GM12878 (cell line): ENCODE measurements around the gene ANHX. TPM values are rescaled to one million over a fixed set of nuclear protein-coding genes. Genes with fewer than 3 reads are reported as not detected.

Experiments
- ATAC-seq: fragments of 200-7000 bp; cut with Tn5 transposase; 3 replicates; pipeline ENCODE4 v1.9.1; 2020; ENCODE audit warnings: mild to moderate bottlenecking, moderate library complexity
- BruUV-seq: library from RNA; stranded (reverse); fragments of 400-500 nt; replicated peaks from 2 replicates; lab custom pipeline; 2021; lab: Mats Ljungman, UMichigan
- CTCF ChIA-PET: fragments of 300-600 bp; sonication (Branson Sonifier 250); formaldehyde crosslinking; extraction: SDS; loops from one replicate; lab custom pipeline; 2021; ENCODE audit warnings: inconsistent platforms; lab: Yijun Ruan, JAX
- POLR2A ChIA-PET: fragments of 350-600 bp; formaldehyde crosslinking; extraction: SDS; loops from one replicate; lab custom pipeline; 2021; ENCODE audit warnings: inconsistent platforms; lab: Charles Lee
- RAD21 ChIA-PET: fragments of 300-600 bp; sonication (Branson Sonifier 250); formaldehyde crosslinking; loops from one replicate; lab custom pipeline; 2023; ENCODE audit warnings: antibody characterized with exemption; ENCODE audit not compliant: unreplicated experiment; lab: Charles Lee
- SMC1A ChIA-PET: fragments of 300-600 bp; sonication (Branson Sonifier 250); formaldehyde crosslinking; loops from one replicate; lab custom pipeline; 2023; ENCODE audit not compliant: unreplicated experiment, uncharacterized antibody; lab: Charles Lee
- DNase-seq: peaks from one replicate; pipeline ENCODE4 v3.0.0-alpha.2; 2011; ENCODE audit warnings: low read depth, low spot score
- FAIRE-seq: peaks from 3 replicates; lab custom pipeline; 2011; peaks lifted over from hg19 to GRCh38; lab: Jason Lieb, UNC
- H2AFZ ChIP-seq: 2 replicates; pipeline ENCODE4 v1.6.0; 2011; ENCODE audit warnings: low read depth, low read length, control low read depth; ENCODE audit not compliant: control insufficient read depth
- H3K27ac ChIP-seq: 2 replicates; pipeline ENCODE4 v1.5.1; 2011; ENCODE audit warnings: control low read depth; ENCODE audit not compliant: control insufficient read depth, insufficient read depth
- H3K27me3 ChIP-seq, 2 experiments: replicated peaks in 1 of 2; 2 replicates each; pipeline versions ENCODE4 v1.6.0 to v1.6.1; 2011; ENCODE audit warnings: low read length in 1 of 2; ENCODE audit not compliant: control insufficient read depth in 2 of 2, insufficient read depth in 2 of 2
- H3K36me3 ChIP-seq, 2 experiments: 2 replicates each; pipeline ENCODE4 v1.5.1; 2011; ENCODE audit warnings: low read length in 1 of 2; ENCODE audit not compliant: control insufficient read depth in 2 of 2, insufficient read depth in 2 of 2
- H3K4me1 ChIP-seq: 2 replicates; pipeline ENCODE4 v1.6.1; 2011; ENCODE audit warnings: mild to moderate bottlenecking, low read length, moderate library complexity, mixed read lengths; ENCODE audit not compliant: control insufficient read depth, insufficient read depth
- H3K4me2 ChIP-seq: 2 replicates; pipeline ENCODE4 v1.6.0; 2011; ENCODE audit warnings: control low read depth; ENCODE audit not compliant: control insufficient read depth, insufficient read depth
- H3K4me3 ChIP-seq: fragments of 200-600 bp; sonication (generic); 2 replicates; pipeline ENCODE4 v1.5.1; 2016
- H3K79me2 ChIP-seq: 2 replicates; pipeline ENCODE4 v1.6.0; 2011; ENCODE audit warnings: low read length; ENCODE audit not compliant: control insufficient read depth, insufficient read depth
- H3K9ac ChIP-seq: 2 replicates; pipeline ENCODE4 v1.8.0; 2011; ENCODE audit warnings: low read length, control low read depth, mixed read lengths; ENCODE audit not compliant: control insufficient read depth, insufficient read depth
- H3K9me3 ChIP-seq: replicated peaks from 3 replicates; pipeline ENCODE4 v1.5.1; 2011; ENCODE audit warnings: mild to moderate bottlenecking, low read length; ENCODE audit not compliant: control insufficient read depth, insufficient read depth
- H4K20me1 ChIP-seq: 2 replicates; pipeline ENCODE4 v1.6.0; 2011; ENCODE audit not compliant: control insufficient read depth, insufficient read depth
- ATF3 ChIP-seq: IDR thresholded peaks from 2 replicates; pipeline ENCODE4 v1.6.1; 2011; ENCODE audit warnings: low read depth, mild to moderate bottlenecking, low read length, moderate library complexity, borderline replicate concordance; ENCODE audit errors: extremely low read depth
- CBX5 ChIP-seq: sonication (generic); IDR thresholded peaks from 2 replicates; pipeline ENCODE4 v1.6.1; 2016; ENCODE audit warnings: low read depth, moderate library complexity, mild to moderate bottlenecking, inconsistent platforms
- DPF2 ChIP-seq: fragments of 450-650 bp; IDR thresholded peaks from 2 replicates; pipeline ENCODE4 v1.6.1; 2017; ENCODE audit warnings: mild to moderate bottlenecking
- HSF1 ChIP-seq: fragments of 150-350 bp; IDR thresholded peaks from 2 replicates; pipeline ENCODE4 v1.6.1; 2014; ENCODE audit warnings: mild to moderate bottlenecking, low read depth, low read length
- IRF5 ChIP-seq: fragments of 450-650 bp; IDR thresholded peaks from 2 replicates; pipeline ENCODE4 v1.6.1; 2017; ENCODE audit warnings: borderline replicate concordance
- MLLT1 ChIP-seq: fragments of 450-650 bp; IDR thresholded peaks from 2 replicates; pipeline ENCODE4 v1.6.1; 2016; ENCODE audit warnings: mild to moderate bottlenecking
- PKNOX1 ChIP-seq: fragments of 450-650 bp; IDR thresholded peaks from 2 replicates; pipeline ENCODE4 v1.6.1; 2016; ENCODE audit warnings: mild to moderate bottlenecking
- RAD21 ChIP-seq: IDR thresholded peaks from 2 replicates; pipeline ENCODE4 v1.6.1; 2011; ENCODE audit warnings: mild to moderate bottlenecking, low read depth, low read length, moderate library complexity; ENCODE audit not compliant: insufficient read depth
- RAD51 ChIP-seq: fragments of 450-650 bp; IDR thresholded peaks from 2 replicates; pipeline ENCODE4 v1.6.1; 2016; ENCODE audit warnings: moderate library complexity, mild to moderate bottlenecking, inconsistent platforms
- RELB ChIP-seq: fragments of 450-650 bp; IDR thresholded peaks from 2 replicates; pipeline ENCODE4 v1.6.1; 2017; ENCODE audit warnings: low read depth, mild to moderate bottlenecking, moderate library complexity
- STAT1 ChIP-seq: fragments of 450-650 bp; conservative IDR thresholded peaks from 2 replicates; pipeline ENCODE4 v1.6.1; 2014; ENCODE audit warnings: antibody characterized with exemption, mild to moderate bottlenecking
- ZNF24 ChIP-seq: fragments of 450-650 bp; IDR thresholded peaks from 2 replicates; pipeline ENCODE4 v1.6.1; 2017; ENCODE audit warnings: antibody characterized with exemption, mild to moderate bottlenecking
- WGBS: methylation state at CpG from one replicate; pipeline ENCODE4 v1.1.6; 2016; ENCODE audit warnings: low lambda C conversion rate; ENCODE audit not compliant: insufficient replicate concordance, insufficient coverage; ENCODE audit errors: missing lambda C conversion rate; 5-methylcytosine and 5-hydroxymethylcytosine counted together
- in situ Hi-C: fragments of 300-500 bp; cut with MboI; formaldehyde crosslinking; loops from 9 replicates; pipeline ENCODE4 v1.14.3; 2018; ENCODE audit warnings: mixed read lengths
- intact Hi-C: fragments of 100-400 bp; cut with micrococcal nuclease; formaldehyde crosslinking; loops from one replicate; pipeline ENCODE4 v1.14.2; 2022; ENCODE audit not compliant: unreplicated experiment
- polyA plus RNA-seq, 11 experiments: library from polyadenylated mRNA; depleted of rRNA in 4 of 11; unstranded in 6 of 11; stranded (reverse) in 5 of 11; fragments of >200 nt; fragmentation: Nextera tagmentation in 4 of 11; fragmentation: Illumina TruSeq in 1 of 11; extraction: Ambion mirVana in 4 of 11; extraction: Trizol in 1 of 11; gene quantifications; 1 replicate in 1 of 11; 2 replicates in 10 of 11; pipeline versions ENCODE4 v1.2.1 to v1.2.3, GENCODE V29; 2011 to 2016; ENCODE audit warnings: inconsistent platforms in 2 of 11, missing spikeins in 2 of 11, low read depth in 1 of 11
- total RNA-seq, 4 experiments: library from RNA; depleted of rRNA in 3 of 4; stranded (reverse); fragments of >200 nt in 3 of 4; fragmentation: Illumina TruSeq in 1 of 4; extraction: Trizol in 1 of 4; gene quantifications; 2 replicates each; pipeline versions ENCODE4 v1.2.1 to v1.2.3, GENCODE V29; 2013 to 2021

ANHX gene
- total and polyA plus RNA-seq, 10 of the 15 experiments (the other 5 are each of a cell fraction or from before 2014, with no cell fraction given): not detected

- ChIA-PET SMC1A (no interaction called here), CTCF (no interaction called here), POLR2A (no interaction called here), RAD21 (no interaction called here)
- Histone ChIP-seq H3K27ac (no peak overlapping the region), H3K27me3 (no peaks in the 10 kb centered on the region), H3K4me1 (no peaks in the 10 kb centered on the region), H3K9me3 (peaks cover 48% of the 10 kb centered on the region), H3K79me2 (no peaks in the 10 kb centered on the region), H3K36me3 (peaks cover 3 to 13% of the 10 kb centered on the region in 2 experiments; a peak in 2 of 4 replicates), H3K4me2 (no peak overlapping the region), H3K4me3 (no peak overlapping the region), H2AFZ (no peak overlapping the region), H4K20me1 (no peaks in the 10 kb centered on the region), H3K9ac (no peak overlapping the region)
- FAIRE-seq: no peak
- in situ Hi-C loops: no loop called here
- TF ChIP-seq DPF2: no peak
- TF ChIP-seq HSF1: no peak
- TF ChIP-seq RAD21: no peak
- no peak for TF ChIP-seq ATF3
- no peak for TF ChIP-seq PKNOX1
- TF ChIP-seq MLLT1: no peak
- TF ChIP-seq IRF5: no peak
- TF ChIP-seq STAT1: no peak
- no peak for TF ChIP-seq RAD51
- TF ChIP-seq CBX5: no peak
- TF ChIP-seq ZNF24: no peak
- no peak for TF ChIP-seq RELB
- DNase-seq: no peak
- ATAC-seq: no peak
- WGBS: 100% methylated on average over 2 of the region's 2 CpGs
- no TSS peak for BruUV-seq
- intact Hi-C loops: no loop called here
Measured at GRCh38 chr12:133206390-133206789, 29.3 kb downstream of the ANHX start.
